Raji (cell line): ENCODE measurements around the gene PPP2R2D.

ENCODE experiments used
- POLR2A ChIP-seq: IDR thresholded peaks from 2 replicates; pipeline ENCODE4 v1.6.1; 2011; ENCODE audit warnings: low read depth, low read length, control low read depth; ENCODE audit not compliant: insufficient read depth

The PPP2R2D gene

GRCh38 chr10:131859341-131860020 is 41.3 kb upstream of the PPP2R2D start:
- no peak for TF ChIP-seq POLR2A

DNA sequence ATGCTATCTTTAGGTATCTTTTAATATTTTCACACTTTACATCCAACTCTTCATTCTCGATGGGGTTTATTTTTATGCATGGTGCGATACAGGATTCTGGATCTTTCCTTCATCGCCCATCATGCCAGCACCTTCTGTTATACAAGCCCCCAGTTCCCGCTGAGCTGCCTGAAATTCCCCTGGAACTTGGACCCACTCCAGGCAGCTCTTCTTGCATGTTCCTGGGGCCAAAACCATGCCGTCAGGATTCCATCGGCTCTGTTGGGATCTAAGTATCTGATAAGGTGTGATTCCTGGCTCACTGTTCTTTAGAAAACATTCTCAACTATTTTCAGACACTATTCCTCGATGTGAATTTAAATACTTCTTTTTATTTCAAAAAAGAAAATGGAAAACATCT is 40.5 kb upstream of the PPP2R2D start:
- no peak for TF ChIP-seq POLR2A

DNA sequence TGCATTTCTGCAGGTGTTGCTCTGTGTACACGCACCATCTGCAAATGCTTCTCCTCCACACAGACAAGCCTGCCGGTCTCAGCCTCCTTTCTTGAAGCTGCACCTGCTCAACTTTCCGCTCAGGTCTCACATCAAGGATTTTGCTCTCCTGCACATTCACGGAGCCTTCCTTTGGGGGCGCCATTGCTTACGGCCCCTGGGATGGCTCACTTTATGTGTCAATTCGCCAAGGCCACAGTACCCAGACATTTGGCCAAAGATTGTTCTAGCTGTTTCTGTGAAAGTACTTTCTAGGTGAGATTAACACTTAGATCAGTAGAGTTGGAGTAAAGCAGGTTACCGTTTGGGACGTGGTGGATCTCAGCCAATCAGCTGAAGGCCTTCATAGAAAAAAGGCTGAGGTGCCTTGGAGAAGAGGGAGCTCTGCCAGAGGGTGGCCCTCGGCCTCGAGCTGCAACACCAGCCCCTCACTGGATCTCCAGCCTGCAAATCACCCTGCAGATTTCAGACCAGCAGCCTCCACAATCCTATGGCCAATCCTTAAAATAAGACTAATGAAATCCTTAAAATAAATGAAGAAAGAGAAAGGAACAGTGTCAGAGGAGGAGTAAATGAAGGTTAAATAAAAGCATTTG is 39.9 kb upstream of the PPP2R2D start:
- no peak for TF ChIP-seq POLR2A

GRCh38 chr10:131862548-131862947 is 38.3 kb upstream of the PPP2R2D start:
- TF ChIP-seq POLR2A, result no peak

DNA sequence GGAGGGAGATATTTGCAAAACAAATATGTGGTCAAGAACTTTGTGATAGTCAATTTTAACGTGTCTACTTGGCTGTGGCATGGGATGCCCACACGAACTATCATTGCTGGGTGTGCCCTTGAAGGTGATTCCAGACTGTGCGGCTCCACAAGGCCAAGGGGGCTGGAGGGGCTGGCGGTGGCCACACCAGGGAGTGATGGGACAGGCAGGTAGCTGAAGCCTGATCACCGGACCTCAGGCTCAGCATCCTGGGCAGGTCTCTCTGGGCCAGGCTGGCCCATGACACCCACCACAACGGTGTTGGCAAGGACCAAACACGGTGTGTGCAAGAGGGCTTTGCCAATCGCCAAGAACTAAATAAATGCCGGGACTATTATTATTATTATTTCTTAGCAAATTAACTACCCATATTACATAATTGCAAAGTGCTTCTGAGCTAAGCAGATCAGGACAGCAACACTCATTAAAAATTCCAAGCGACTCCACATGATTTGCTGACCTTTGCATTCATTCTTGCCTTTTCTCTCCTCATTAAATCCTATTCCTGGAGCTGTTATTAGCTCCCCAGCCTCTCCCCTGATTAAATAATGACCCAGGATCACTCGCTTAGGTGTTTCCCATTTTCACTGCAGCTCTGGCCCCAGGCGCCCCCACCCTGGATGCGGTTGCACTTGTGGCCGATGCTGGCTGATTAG is 35.4 kb upstream of the PPP2R2D start:
- TF ChIP-seq POLR2A, result no peak

- TF ChIP-seq POLR2A, result no peak
Observed at GRCh38 chr10:131866673-131867072, 34.1 kb upstream of the PPP2R2D start.

- no peak for TF ChIP-seq POLR2A
Observed at GRCh38 chr10:131868436-131868835, 32.4 kb upstream of the PPP2R2D start.

DNA sequence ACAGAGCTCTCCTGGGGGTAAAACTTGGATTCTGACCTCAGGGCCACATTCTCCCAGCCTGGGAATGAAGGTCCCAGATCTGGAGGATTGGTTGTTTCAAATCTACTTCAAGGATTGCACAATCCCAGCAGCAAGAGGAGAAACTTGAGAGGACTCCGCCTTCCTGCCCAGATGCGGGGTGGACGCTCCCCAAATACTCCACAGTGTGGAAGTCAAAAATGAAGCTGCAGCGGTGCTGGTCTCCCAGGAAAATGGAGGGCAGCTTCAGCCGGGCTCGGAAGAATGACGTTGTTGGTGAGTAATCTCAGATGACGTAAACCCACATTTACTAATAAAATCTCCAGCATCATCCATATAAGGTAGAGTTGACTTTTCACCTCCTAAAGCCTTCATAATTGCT is 31.5 kb upstream of the PPP2R2D start:
- TF ChIP-seq POLR2A, result no peak

GRCh38 chr10:131870411-131870810 is 30.4 kb upstream of the PPP2R2D start:
- no peak for TF ChIP-seq POLR2A

DNA sequence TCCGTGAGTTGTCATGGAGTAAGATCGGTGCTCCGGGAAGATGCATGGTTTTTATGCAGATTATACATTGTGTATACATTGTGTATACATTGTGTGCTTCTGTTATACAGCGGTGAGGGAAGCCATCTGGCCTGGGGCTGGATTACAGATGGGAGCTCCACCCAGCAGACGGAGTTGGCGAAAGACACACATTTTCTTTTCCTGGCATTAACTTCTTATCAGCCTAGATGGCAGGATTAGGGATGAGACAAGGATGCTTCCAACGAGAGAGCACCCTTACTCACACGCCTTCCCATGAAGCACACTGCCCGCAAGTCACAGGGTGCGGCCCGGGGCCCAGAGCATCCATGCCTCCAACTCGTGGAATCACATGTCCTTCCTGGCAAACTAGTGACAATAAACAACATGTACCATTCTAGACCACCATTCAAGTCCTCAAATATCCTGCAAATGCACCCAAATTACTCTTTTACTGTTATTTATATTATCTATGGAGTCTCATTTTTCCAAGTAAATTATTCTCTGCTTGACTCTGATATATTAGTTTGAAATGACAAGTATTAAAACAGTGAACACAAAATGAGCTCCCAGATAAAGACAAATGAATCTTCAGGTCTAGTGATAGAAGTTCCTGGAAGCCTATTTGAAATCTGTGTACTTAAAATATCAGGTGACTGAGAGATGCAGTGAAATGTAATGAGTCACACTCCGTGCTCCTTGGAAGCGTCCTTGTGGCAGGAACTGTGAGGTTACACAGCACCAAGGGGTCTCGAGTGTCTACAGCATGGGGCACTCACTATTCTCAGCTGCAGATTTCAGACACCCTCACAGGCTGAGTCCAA is 29.8 kb upstream of the PPP2R2D start:
- TF ChIP-seq POLR2A, result no peak

DNA sequence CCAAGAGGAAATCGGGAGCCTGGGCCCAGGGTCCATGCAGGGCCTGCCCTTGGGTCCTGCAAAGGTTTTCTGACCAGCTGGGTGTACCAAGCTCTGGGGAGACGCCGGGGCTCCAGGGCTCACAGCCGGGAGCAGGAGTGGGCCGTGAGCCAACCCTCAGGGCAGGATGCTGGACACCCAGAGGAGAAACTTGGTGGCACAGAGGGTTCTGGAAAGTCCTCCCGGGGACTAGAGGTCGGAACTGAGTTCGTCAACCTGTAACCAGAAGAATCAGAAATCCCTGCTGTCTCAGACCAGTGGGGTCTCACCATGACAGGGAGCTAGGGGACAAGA is 29.2 kb upstream of the PPP2R2D start:
- no peak for TF ChIP-seq POLR2A

DNA sequence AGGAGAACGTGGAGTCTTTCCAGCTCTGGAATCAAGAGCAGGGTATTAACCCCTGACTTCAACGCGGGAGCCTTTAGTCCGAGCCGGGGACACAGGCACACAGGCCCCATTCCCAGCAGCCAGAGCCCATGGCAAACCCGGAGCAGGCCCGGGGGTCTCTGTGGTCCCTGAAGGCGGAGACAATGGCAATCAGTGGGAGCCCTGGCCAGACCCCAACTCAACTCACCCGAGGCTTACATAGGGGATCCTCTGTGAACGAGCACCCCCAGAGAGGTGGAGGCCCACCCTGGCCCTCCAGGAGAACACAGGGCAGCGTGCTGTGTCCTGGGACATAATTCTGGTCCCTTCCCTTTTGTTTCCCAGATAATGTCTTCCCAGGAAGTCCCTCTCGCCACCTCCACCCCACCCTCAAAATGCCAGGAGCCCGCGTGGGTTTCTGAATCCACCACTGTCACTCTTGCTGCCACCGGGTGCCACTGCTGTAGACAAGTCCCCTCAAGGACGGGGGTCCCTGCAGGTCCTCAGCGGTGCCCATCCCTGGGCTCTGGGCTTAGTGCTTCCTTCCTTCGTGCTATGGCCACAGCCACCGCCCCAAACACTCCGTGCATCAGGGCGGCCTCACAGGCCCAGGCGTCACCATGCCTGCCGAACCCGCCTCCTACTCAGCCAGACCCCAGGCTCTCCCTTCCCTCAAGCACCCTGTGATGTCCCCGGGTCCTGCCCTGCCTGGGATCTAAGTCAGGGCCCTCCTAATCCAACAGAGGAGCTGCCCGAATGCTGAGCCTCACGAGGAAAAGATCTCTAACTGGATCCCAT is 28.6 kb upstream of the PPP2R2D start:
- no peak for TF ChIP-seq POLR2A

GRCh38 chr10:131872827-131873375 is 27.9 kb upstream of the PPP2R2D start:
- no peak for TF ChIP-seq POLR2A

DNA sequence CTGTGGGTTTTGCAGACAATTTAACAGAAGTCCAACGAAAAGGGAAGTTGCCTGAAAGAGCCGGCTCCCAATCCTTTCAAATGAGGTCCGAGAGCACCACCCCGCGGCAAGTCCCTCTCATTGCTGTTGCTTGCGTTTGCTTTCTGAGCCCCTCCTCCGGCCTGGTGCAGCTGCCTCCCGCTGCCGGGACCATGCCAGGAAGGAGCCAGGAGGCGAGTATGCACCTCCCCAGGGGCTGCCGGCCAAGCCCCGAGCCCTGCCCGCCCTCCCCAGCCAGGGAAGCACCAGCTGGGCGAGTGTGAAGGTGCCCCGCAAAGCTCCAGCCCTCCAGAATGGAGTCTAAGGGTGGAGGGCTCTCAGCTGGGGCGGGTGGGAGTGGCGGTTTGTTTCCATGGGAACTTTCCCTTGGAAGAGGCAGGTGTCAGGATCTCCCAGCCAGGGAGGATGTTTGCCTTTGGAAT is 25.8 kb upstream of the PPP2R2D start:
- no peak for TF ChIP-seq POLR2A
